ENCODE measurements around the gene LRRC51.
"Not testable (repeated sequence)": the region's sequence is repeated elsewhere in the genome, so short reads cannot be mapped to it uniquely, and the experiment has no call there.

LRRC51 gene

DNA sequence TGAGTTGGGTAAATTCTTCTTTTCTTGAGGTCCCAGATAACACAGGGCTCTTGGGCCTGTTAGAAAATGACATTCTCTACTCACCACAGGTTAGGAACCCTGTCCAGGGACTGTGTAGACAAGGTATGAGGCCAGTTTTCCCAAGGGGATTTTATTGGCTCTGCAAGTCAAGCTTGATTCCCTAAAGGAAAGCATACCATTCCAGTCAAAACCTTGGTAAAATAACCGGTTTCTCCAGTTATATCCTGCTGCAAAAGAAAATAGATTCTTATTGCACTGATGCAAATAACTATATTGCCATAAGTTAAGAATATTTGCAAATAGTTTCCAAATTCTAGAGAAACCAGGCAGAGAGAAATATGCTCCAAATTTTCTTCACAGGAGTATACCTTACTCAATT lies 45.3 kb downstream of the LRRC51 start:
- TF ChIP-seq MYC (IDR thresholded peaks at IDR 0.05; ENCODE audit: low read depth, low read length) (no peak), POLR2A (IDR thresholded peaks at IDR 0.05; ENCODE audit: extremely low read depth, insufficient read length) (no peak)
- TF ChIP-seq, protein P1, sequence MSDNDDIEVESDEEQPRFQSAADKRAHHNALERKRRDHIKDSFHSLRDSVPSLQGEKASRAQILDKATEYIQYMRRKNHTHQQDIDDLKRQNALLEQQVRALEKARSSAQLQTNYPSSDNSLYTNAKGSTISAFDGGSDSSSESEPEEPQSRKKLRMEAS (IDR thresholded peaks at IDR 0.05; ENCODE audit: low read depth, low read length): no peak
- TF ChIP-seq, protein P2, sequence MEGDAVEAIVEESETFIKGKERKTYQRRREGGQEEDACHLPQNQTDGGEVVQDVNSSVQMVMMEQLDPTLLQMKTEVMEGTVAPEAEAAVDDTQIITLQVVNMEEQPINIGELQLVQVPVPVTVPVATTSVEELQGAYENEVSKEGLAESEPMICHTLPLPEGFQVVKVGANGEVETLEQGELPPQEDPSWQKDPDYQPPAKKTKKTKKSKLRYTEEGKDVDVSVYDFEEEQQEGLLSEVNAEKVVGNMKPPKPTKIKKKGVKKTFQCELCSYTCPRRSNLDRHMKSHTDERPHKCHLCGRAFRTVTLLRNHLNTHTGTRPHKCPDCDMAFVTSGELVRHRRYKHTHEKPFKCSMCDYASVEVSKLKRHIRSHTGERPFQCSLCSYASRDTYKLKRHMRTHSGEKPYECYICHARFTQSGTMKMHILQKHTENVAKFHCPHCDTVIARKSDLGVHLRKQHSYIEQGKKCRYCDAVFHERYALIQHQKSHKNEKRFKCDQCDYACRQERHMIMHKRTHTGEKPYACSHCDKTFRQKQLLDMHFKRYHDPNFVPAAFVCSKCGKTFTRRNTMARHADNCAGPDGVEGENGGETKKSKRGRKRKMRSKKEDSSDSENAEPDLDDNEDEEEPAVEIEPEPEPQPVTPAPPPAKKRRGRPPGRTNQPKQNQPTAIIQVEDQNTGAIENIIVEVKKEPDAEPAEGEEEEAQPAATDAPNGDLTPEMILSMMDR (IDR thresholded peaks at IDR 0.05; ENCODE audit: low read depth, low read length): no peak
- no peak overlapping the region for H3K4me3 ChIP-seq (ENCODE audit: low read depth, low read length)
- DNase-seq (ENCODE audit: low read depth): no peak

DNA sequence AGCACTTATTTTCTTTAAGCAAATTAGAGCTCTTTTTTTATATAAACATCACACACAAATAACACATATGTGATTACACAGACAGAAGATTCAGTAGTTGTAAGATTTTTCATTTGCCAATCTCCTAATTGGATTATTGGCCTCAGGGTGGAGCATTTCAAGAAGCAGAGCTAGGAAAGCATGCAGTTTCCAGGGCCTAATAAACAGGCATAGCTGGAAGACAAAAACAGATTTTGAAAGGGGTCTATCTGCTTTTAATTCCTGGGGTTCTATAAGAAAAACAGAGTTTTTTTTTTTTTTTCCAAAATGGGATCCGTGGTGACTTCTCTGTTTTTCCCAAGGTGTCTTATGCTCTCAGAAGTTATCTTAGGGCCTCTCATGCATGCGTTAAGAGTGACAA lies 47.3 kb downstream of the LRRC51 start:
- DNase-seq (ENCODE audit: low read depth): no peak
- no peak overlapping the region for H3K4me3 ChIP-seq (ENCODE audit: low read depth, low read length)
- no peak for TF ChIP-seq POLR2A (IDR thresholded peaks at IDR 0.05; ENCODE audit: extremely low read depth, insufficient read length)
- TF ChIP-seq, protein P2 (IDR thresholded peaks at IDR 0.05; ENCODE audit: low read depth, low read length): no peak
- TF ChIP-seq, protein P1 (IDR thresholded peaks at IDR 0.05; ENCODE audit: low read depth, low read length): no peak
- TF ChIP-seq MYC (IDR thresholded peaks at IDR 0.05; ENCODE audit: low read depth, low read length): no peak

DNA sequence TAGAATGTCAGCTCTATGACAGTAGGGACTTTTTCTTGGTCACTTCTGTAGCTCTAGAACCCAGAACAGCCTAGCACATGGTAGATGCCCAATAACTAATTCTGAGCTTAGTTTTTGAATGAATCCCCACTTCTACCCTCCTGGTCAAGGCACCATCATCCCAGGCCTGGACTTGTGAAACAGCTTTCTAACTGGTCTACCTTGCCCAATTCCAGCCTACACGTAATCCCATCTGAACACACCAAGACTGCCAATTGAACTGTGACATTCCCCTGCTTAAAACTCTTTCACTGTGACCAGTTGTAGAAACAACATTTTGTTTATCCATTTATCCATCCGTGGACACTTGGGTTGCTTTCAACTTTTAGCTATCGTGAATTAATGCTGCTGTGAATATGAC lies 48.7 kb downstream of the LRRC51 start:
- no peak overlapping the region for H3K4me3 ChIP-seq (ENCODE audit: low read depth, low read length)
- TF ChIP-seq, protein P1 (IDR thresholded peaks at IDR 0.05; ENCODE audit: low read depth, low read length): no peak
- no peak for TF ChIP-seq POLR2A (IDR thresholded peaks at IDR 0.05; ENCODE audit: extremely low read depth, insufficient read length)
- TF ChIP-seq, protein P2 (IDR thresholded peaks at IDR 0.05; ENCODE audit: low read depth, low read length): no peak
- TF ChIP-seq MYC (IDR thresholded peaks at IDR 0.05; ENCODE audit: low read depth, low read length): no peak
- DNase-seq (ENCODE audit: low read depth): no peak

DNA sequence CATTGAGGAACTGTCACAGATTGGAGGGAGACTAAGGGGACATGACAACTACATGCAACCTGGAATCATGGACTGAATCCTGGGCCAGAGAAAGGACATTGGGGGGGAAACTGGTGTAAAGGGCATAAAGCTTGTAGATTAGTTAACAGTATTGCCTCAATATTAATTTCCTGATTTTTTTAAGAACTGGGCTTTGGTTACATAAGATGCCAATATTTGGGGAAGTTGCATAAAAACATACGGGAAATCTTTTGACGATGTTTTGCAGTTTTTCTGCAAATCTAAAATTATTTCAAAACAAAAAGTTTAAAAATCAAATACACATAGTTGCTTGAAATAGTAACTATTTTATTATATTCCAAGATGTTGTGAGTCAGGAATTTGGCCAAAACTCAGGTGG lies 52.0 kb downstream of the LRRC51 start:
- DNase-seq (ENCODE audit: low read depth): no peak
- no peak overlapping the region for H3K4me3 ChIP-seq (ENCODE audit: low read depth, low read length)
- TF ChIP-seq, protein P1 (IDR thresholded peaks at IDR 0.05; ENCODE audit: low read depth, low read length): no peak
- TF ChIP-seq, protein P2 (IDR thresholded peaks at IDR 0.05; ENCODE audit: low read depth, low read length): no peak
- TF ChIP-seq MYC (IDR thresholded peaks at IDR 0.05; ENCODE audit: low read depth, low read length): no peak
- no peak for TF ChIP-seq POLR2A (IDR thresholded peaks at IDR 0.05; ENCODE audit: extremely low read depth, insufficient read length)

DNA sequence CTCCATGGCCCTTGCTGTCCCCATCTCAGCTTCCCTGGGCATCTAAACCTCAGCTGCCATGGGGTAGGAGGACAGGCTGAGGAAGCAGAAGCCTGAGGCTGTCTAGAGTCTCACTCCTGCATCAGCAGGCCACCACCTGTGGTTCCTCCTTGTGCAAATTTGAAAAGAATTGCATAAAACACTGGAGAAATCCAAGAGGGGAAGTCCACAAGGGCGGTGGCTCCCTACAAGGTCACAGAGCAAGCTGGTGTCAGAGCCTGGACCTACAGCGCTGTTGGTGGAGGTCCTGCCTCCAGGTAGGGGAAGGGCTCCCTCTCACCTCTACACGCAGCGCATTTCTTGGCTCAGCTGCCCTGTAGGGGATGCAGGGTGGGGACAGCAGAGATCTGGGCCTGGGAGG lies 54.8 kb downstream of the LRRC51 start, which contains the start of gene FOLR3:
TSS of gene FOLR3 (plus strand) at position 253 of the 400 bp plus-strand sequence. CDS start 228 bp downstream, outside the sequence.
- not testable (repeated sequence) for H3K4me3 ChIP-seq (ENCODE audit: low read depth, low read length); DNase-seq (ENCODE audit: low read depth)

DNA sequence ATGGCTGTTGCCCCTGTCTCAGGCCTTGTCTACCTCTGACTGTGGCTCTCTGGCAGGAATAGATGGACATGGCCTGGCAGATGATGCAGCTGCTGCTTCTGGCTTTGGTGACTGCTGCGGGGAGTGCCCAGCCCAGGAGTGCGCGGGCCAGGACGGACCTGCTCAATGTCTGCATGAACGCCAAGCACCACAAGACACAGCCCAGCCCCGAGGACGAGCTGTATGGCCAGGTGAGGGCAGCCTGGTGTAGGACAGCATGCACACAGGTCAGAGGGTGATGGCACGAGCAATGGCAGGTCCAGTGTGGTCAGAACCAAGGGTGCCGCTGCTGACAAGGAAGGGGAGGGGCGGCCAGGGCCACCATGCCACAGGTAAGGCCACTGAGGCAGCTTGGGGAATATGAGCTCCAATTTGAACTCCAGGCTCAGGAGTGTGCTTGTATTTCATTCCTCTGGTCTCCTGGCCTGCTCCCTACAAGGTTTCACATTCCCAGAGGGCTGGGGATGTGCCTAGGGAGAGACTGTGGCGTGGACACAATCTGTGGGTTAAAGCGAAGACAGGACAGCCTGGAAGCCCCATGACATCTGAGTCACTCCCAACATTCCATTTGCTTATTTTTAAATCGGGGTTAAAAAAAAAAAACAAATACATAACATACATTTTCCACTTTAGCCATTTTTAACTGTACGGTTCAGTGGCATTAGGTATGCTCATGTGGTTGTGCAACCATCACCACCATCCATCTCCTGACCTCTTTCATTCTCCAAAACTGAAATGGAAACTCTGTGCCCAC lies 55.4 kb downstream of the LRRC51 start:
- TF ChIP-seq, protein P1 (IDR thresholded peaks at IDR 0.05; ENCODE audit: low read depth, low read length): no peak
- TF ChIP-seq, protein P2 (IDR thresholded peaks at IDR 0.05; ENCODE audit: low read depth, low read length): no peak
- TF ChIP-seq MYC (IDR thresholded peaks at IDR 0.05; ENCODE audit: low read depth, low read length) (no peak), POLR2A (IDR thresholded peaks at IDR 0.05; ENCODE audit: extremely low read depth, insufficient read length) (no peak)
- no peak for DNase-seq (ENCODE audit: low read depth)
- H3K4me3 ChIP-seq (ENCODE audit: low read depth, low read length): no peak overlapping the region

Measured in NB4 (cell line).